ENCODE results near the gene BNIP5. TPM values are rescaled to one million over a fixed set of nuclear protein-coding genes. Genes with fewer than 3 reads are reported as not detected.

The BNIP5 gene
- total RNA-seq, 1 experiment from 2014 or later, result not detected

- ChIA-PET CTCF (no interaction called here), POLR2A (ENCODE audit: unreplicated experiment) (no interaction called here)
- TF ChIP-seq CTCF (conservative IDR thresholded peaks at IDR 0.05), result no peak
- TF ChIP-seq EZH2 (IDR thresholded peaks at IDR 0.05; ENCODE audit: low read depth), result no peak
- Histone ChIP-seq H4K20me1 (ENCODE audit: insufficient read depth) (no peaks in the 10 kb centered on the region), H3K27me3 (ENCODE audit: insufficient read depth, low read depth) (no peaks in the 10 kb centered on the region), H3K9me3 (ENCODE audit: insufficient read depth, low read depth) (no peaks in the 10 kb centered on the region), H3K27ac (no peak overlapping the region), H3K4me2 (no peak overlapping the region), H3K9me2 (ENCODE audit: insufficient read depth) (no peaks in the 10 kb centered on the region), H3K4me1 (replicated peaks; ENCODE audit: insufficient read depth) (no peaks in the 10 kb centered on the region), H3K36me3 (ENCODE audit: low read depth) (no peaks in the 10 kb centered on the region), H3K79me2 (ENCODE audit: low read depth) (no peaks in the 10 kb centered on the region), H2AFZ (no peak overlapping the region), H3F3A (ENCODE audit: insufficient read depth, low read depth) (no peaks in the 10 kb centered on the region), H3K4me3 (no peak overlapping the region)
- BruUV-seq (replicated peaks), result no TSS peak
- intact Hi-C loops (cut with micrococcal nuclease; ENCODE audit: unreplicated experiment), result no loop called here
- DNase-seq, result no peak
These were observed 13.6 kb downstream of the BNIP5 start for GRCh38 chr6:36323062-36323461.

- H2AFZ ChIP-seq, result no peak overlapping the region
- TF ChIP-seq EZH2 (IDR thresholded peaks at IDR 0.05; ENCODE audit: low read depth), result no peak
- no peak for TF ChIP-seq CTCF (conservative IDR thresholded peaks at IDR 0.05)
- no peak overlapping the region for H3K4me3 ChIP-seq
- H3F3A ChIP-seq (ENCODE audit: insufficient read depth, low read depth), result no peaks in the 10 kb centered on the region
- no TSS peak for BruUV-seq (replicated peaks)
- CTCF ChIA-PET, result no interaction called here
- H4K20me1 ChIP-seq (ENCODE audit: insufficient read depth), result no peaks in the 10 kb centered on the region
- no peaks in the 10 kb centered on the region for H3K9me2 ChIP-seq (ENCODE audit: insufficient read depth)
- no peaks in the 10 kb centered on the region for H3K36me3 ChIP-seq (ENCODE audit: low read depth)
- no peaks in the 10 kb centered on the region for H3K27me3 ChIP-seq (ENCODE audit: insufficient read depth, low read depth)
- POLR2A ChIA-PET (ENCODE audit: unreplicated experiment), result no interaction called here
- DNase-seq, result no peak
- intact Hi-C loops (cut with micrococcal nuclease; ENCODE audit: unreplicated experiment), result no loop called here
- no peaks in the 10 kb centered on the region for H3K4me1 ChIP-seq (replicated peaks; ENCODE audit: insufficient read depth)
- H3K9me3 ChIP-seq (ENCODE audit: insufficient read depth, low read depth), result no peaks in the 10 kb centered on the region
- H3K4me2 ChIP-seq, result no peak overlapping the region
- H3K27ac ChIP-seq, result no peak overlapping the region
- no peaks in the 10 kb centered on the region for H3K79me2 ChIP-seq (ENCODE audit: low read depth)
These were observed 14.1 kb downstream of the BNIP5 start for GRCh38 chr6:36322591-36322990.

GRCh38 chr6:36320475-36320874, 16.2 kb downstream of the BNIP5 start:
- CTCF ChIA-PET, result interaction anchor here (0.5 to 0.9 kb wide), 2 partner anchors 18 to 395 kb away, joined by 3 read pairs; no protein-coding TSS in a partner anchor
- no TSS peak for BruUV-seq (replicated peaks)

More at GRCh38 chr6:36320475-36320874, 16.2 kb downstream of the BNIP5 start:
- Histone ChIP-seq H3K36me3 (ENCODE audit: low read depth) (no peaks in the 10 kb centered on the region), H3F3A (ENCODE audit: insufficient read depth, low read depth) (no peaks in the 10 kb centered on the region), H4K20me1 (ENCODE audit: insufficient read depth) (no peaks in the 10 kb centered on the region), H2AFZ (no peak overlapping the region), H3K4me2 (no peak overlapping the region), H3K9me2 (ENCODE audit: insufficient read depth) (no peaks in the 10 kb centered on the region), H3K27ac (no peak overlapping the region), H3K4me3 (no peak overlapping the region), H3K79me2 (ENCODE audit: low read depth) (no peaks in the 10 kb centered on the region), H3K27me3 (ENCODE audit: insufficient read depth, low read depth) (no peaks in the 10 kb centered on the region), H3K9me3 (ENCODE audit: insufficient read depth, low read depth) (no peaks in the 10 kb centered on the region), H3K4me1 (replicated peaks; ENCODE audit: insufficient read depth) (peaks cover 9% of the 10 kb centered on the region)
- POLR2A ChIA-PET (ENCODE audit: unreplicated experiment), result interaction anchor here (0.6 to 0.8 kb wide), 3 partner anchors 52 to 135 kb away, joined by 3 to 4 read pairs (median 4); no protein-coding TSS in a partner anchor
- TF ChIP-seq CTCF (conservative IDR thresholded peaks at IDR 0.05), result no peak
- TF ChIP-seq EZH2 (IDR thresholded peaks at IDR 0.05; ENCODE audit: low read depth), result no peak
- peak in 1 of 2 experiments; percentile 52 for DNase-seq
- intact Hi-C loops (cut with micrococcal nuclease; ENCODE audit: unreplicated experiment), result no loop called here

Measured in PC-9 (cell line).